ENCODE data around the gene TSC1. TPM values are rescaled to one million over a fixed set of nuclear protein-coding genes. Genes with fewer than 3 reads are reported as not detected.
A peak's percentile ranks its signal among the peaks of the same experiment; 100 is the strongest.

The TSC1 gene
- total and polyA plus RNA-seq, 10 of the 15 experiments (the other 5 are each of a cell fraction or from before 2014, with no cell fraction given) = 4.0 to 48.0 (median 14.9) TPM

GRCh38 chr9:132942541-132943182 lies 1.8 kb downstream of the TSC1 start:
- WGBS (ENCODE audit: insufficient coverage, insufficient replicate concordance, low lambda C conversion rate, missing lambda C conversion rate) = 0% methylated on average over 5 of the region's 5 CpGs
- ChIA-PET SMC1A (ENCODE audit: uncharacterized antibody, unreplicated experiment) (interaction anchor here (1.1 to 1.7 kb wide), 2 partner anchors 9 to 41 kb away, joined by 3 read pairs; no protein-coding TSS in a partner anchor), POLR2A (no interaction called here), CTCF (interaction anchor here (1.0 to 1.4 kb wide), 2 partner anchors 79 to 530 kb away, joined by 3 to 4 read pairs; no protein-coding TSS in a partner anchor), RAD21 (ENCODE audit: unreplicated experiment) (no interaction called here)
- Histone ChIP-seq H3K27me3 (replicated peaks in 1 of 2; ENCODE audit: control insufficient read depth in 2 of 2, insufficient read depth in 2 of 2, low read length in 1 of 2) (no peaks in the 10 kb centered on the region), H3K4me2 (ENCODE audit: control insufficient read depth, insufficient read depth) (peak overlapping the region; percentile 82), H3K36me3 (ENCODE audit: control insufficient read depth in 2 of 2, insufficient read depth in 2 of 2, low read length in 1 of 2) (no peaks in the 10 kb centered on the region), H3K79me2 (ENCODE audit: control insufficient read depth, insufficient read depth, low read length) (peaks cover 24% of the 10 kb centered on the region), H3K4me3 (0 out of 2 replicates have a peak overlapping the region, but pooled peaks have one; percentile 6), H3K9me3 (replicated peaks; ENCODE audit: control insufficient read depth, insufficient read depth, low read length) (no peaks in the 10 kb centered on the region), H2AFZ (ENCODE audit: control insufficient read depth, low read depth, low read length) (peak overlapping the region; percentile 46; the same call in 1 of the 2 replicates), H3K27ac (ENCODE audit: control insufficient read depth, insufficient read depth) (0 out of 2 replicates have a peak overlapping the region, but pooled peaks have one; percentile 19), H4K20me1 (ENCODE audit: control insufficient read depth, insufficient read depth) (no peaks in the 10 kb centered on the region), H3K4me1 (ENCODE audit: control insufficient read depth, insufficient read depth, low read length) (peaks cover 14% of the 10 kb centered on the region), H3K9ac (ENCODE audit: control insufficient read depth, insufficient read depth, low read length) (no peak overlapping the region)
- FAIRE-seq = peak; percentile 89
- TF ChIP-seq IRF5 (IDR thresholded peaks at IDR 0.05; ENCODE audit: borderline replicate concordance) = no peak
- TF ChIP-seq, protein P1, sequence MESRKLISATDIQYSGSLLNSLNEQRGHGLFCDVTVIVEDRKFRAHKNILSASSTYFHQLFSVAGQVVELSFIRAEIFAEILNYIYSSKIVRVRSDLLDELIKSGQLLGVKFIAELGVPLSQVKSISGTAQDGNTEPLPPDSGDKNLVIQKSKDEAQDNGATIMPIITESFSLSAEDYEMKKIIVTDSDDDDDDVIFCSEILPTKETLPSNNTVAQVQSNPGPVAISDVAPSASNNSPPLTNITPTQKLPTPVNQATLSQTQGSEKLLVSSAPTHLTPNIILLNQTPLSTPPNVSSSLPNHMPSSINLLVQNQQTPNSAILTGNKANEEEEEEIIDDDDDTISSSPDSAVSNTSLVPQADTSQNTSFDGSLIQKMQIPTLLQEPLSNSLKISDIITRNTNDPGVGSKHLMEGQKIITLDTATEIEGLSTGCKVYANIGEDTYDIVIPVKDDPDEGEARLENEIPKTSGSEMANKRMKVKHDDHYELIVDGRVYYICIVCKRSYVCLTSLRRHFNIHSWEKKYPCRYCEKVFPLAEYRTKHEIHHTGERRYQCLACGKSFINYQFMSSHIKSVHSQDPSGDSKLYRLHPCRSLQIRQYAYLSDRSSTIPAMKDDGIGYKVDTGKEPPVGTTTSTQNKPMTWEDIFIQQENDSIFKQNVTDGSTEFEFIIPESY (IDR thresholded peaks at IDR 0.05) = no peak
- TF ChIP-seq ESRRA (IDR thresholded peaks at IDR 0.05; ENCODE audit: low read length) = no peak
- no peak for TF ChIP-seq HDAC6 (IDR thresholded peaks at IDR 0.05; ENCODE audit: unreplicated experiment)
- TF ChIP-seq CBX3 (IDR thresholded peaks at IDR 0.05; ENCODE audit: borderline replicate concordance, low read depth) = no peak
- peak; percentile 47 to 75 for TF ChIP-seq BHLHE40 (IDR thresholded peaks at IDR 0.05; ENCODE audit: borderline replicate concordance in 1 of 2, low read depth in 2 of 2, low read length in 1 of 2)
- TF ChIP-seq SUZ12 (IDR thresholded peaks at IDR 0.05; ENCODE audit: unreplicated experiment) = no peak
- TF ChIP-seq BCL11A (IDR thresholded peaks at IDR 0.05; ENCODE audit: low read depth, low read length) = no peak
- TF ChIP-seq ATF7 (IDR thresholded peaks at IDR 0.05; ENCODE audit: low read depth) = peak; percentile 66; the same call in 1 of the 2 replicates
- TF ChIP-seq EP300 (IDR thresholded peaks at IDR 0.05; ENCODE audit: borderline replicate concordance in 1 of 2, control insufficient read depth in 1 of 2, low read depth in 2 of 2, low read length in 2 of 2) = no peak
- no peak for TF ChIP-seq HSF1 (IDR thresholded peaks at IDR 0.05; ENCODE audit: low read depth, low read length)
- TF ChIP-seq, protein P2, sequence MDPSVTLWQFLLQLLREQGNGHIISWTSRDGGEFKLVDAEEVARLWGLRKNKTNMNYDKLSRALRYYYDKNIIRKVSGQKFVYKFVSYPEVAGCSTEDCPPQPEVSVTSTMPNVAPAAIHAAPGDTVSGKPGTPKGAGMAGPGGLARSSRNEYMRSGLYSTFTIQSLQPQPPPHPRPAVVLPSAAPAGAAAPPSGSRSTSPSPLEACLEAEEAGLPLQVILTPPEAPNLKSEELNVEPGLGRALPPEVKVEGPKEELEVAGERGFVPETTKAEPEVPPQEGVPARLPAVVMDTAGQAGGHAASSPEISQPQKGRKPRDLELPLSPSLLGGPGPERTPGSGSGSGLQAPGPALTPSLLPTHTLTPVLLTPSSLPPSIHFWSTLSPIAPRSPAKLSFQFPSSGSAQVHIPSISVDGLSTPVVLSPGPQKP (IDR thresholded peaks at IDR 0.05; ENCODE audit: low read depth, low read length) = no peak
- TF ChIP-seq RAD51 (IDR thresholded peaks at IDR 0.05) = peak; percentile 82
- no peak for TF ChIP-seq ZBED1 (IDR thresholded peaks at IDR 0.05; ENCODE audit: borderline replicate concordance)
- TF ChIP-seq IKZF1 (conservative IDR thresholded peaks at IDR 0.05) = no peak
- no peak for TF ChIP-seq ZNF24 (IDR thresholded peaks at IDR 0.05)
- TF ChIP-seq MEF2B (IDR thresholded peaks at IDR 0.05; ENCODE audit: partially characterized antibody, poor library complexity, severe bottlenecking) = peak; percentile 18
- no peak for TF ChIP-seq POLR2AphosphoS2 (IDR thresholded peaks at IDR 0.05; ENCODE audit: low read depth, low read length)
- BruUV-seq (replicated peaks) = no TSS peak
- ATAC-seq = no peak
- intact Hi-C loops (cut with micrococcal nuclease; ENCODE audit: unreplicated experiment) (no loop called here), in situ Hi-C loops (cut with MboI) (no loop called here)
- DNase-seq (ENCODE audit: low read depth, low spot score) = no peak
